Epithelial cell of esophagus (primary cell): ENCODE measurements around the gene MALRD1.

Source experiments
- DNase-seq: peaks from one replicate; pipeline ENCODE4 v3.0.0; 2010; ENCODE audit warnings: low read depth
- H3K4me3 ChIP-seq: 2 replicates; pipeline ENCODE4 v1.5.1; 2011; ENCODE audit warnings: mild to moderate bottlenecking, low read length, control low read depth
- TF ChIP-seq, protein P1 (sequence below): IDR thresholded peaks from 2 replicates; pipeline ENCODE4 v1.5.1; 2011; ENCODE audit warnings: low read depth, mild to moderate bottlenecking, low read length, control low read depth, inconsistent platforms; ENCODE audit not compliant: insufficient read depth; ENCODE audit errors: missing control alignments

MALRD1 gene

DNA sequence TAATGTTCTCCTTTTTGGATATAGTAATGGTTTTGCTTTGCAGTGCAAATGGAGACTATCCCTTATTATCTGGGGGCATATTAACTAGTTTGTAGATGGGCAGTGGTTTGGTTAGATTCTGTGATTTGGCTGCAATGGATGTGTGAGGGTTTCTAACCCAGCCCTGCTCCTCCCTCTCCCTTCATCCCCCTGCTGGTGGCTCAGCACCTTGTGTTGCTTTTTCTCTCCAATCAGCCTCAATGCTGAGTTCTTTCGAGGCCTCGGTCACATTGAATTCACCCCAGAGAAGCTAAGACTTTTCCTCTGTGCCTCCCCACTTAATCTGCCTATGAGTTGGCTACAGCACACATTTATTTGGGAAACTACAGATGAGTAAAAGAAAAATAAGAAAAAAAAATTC lies 120.0 kb downstream of the MALRD1 start:
- H3K4me3 ChIP-seq, result no peak overlapping the region
- no peak for DNase-seq
- TF ChIP-seq, protein P1, sequence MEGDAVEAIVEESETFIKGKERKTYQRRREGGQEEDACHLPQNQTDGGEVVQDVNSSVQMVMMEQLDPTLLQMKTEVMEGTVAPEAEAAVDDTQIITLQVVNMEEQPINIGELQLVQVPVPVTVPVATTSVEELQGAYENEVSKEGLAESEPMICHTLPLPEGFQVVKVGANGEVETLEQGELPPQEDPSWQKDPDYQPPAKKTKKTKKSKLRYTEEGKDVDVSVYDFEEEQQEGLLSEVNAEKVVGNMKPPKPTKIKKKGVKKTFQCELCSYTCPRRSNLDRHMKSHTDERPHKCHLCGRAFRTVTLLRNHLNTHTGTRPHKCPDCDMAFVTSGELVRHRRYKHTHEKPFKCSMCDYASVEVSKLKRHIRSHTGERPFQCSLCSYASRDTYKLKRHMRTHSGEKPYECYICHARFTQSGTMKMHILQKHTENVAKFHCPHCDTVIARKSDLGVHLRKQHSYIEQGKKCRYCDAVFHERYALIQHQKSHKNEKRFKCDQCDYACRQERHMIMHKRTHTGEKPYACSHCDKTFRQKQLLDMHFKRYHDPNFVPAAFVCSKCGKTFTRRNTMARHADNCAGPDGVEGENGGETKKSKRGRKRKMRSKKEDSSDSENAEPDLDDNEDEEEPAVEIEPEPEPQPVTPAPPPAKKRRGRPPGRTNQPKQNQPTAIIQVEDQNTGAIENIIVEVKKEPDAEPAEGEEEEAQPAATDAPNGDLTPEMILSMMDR, result peak; percentile 5

GRCh38 chr10:19169041-19169440 lies 120.4 kb downstream of the MALRD1 start:
- DNase-seq, result no peak
- TF ChIP-seq, protein P1, result peak; percentile 1
- H3K4me3 ChIP-seq, result no peak overlapping the region

DNA sequence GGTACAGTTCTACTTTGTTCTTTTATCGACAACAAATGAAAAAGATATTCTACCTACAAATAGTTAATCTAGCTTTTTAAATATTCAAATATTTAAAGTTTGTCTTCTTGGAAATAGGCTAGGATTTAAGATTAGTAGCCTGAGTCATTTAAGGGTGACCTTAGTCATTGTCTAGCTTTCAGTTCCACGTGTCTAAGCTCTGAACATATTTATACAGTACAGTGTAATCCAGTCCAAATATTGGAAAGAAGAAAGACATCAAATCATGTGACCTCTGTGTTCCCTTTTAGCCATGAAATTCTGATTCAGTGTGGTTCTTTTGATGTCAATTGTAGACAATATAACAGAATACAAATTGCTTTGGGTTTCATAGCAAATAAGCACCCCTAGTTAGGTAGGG lies 121.1 kb downstream of the MALRD1 start:
- H3K4me3 ChIP-seq, result no peak overlapping the region
- DNase-seq, result peak; percentile 16
- TF ChIP-seq, protein P1, result no peak

- no peak overlapping the region for H3K4me3 ChIP-seq
- no peak for DNase-seq
- TF ChIP-seq, protein P1, result no peak
Measured at GRCh38 chr10:19178675-19179074, 130.1 kb downstream of the MALRD1 start.

GRCh38 chr10:19184891-19185290 lies 136.3 kb downstream of the MALRD1 start:
- DNase-seq, result no peak
- no peak overlapping the region for H3K4me3 ChIP-seq
- TF ChIP-seq, protein P1, result no peak

GRCh38 chr10:19194866-19195265 lies 146.3 kb downstream of the MALRD1 start:
- no peak overlapping the region for H3K4me3 ChIP-seq
- no peak for DNase-seq
- TF ChIP-seq, protein P1, result no peak

GRCh38 chr10:19195698-19196097 lies 147.1 kb downstream of the MALRD1 start:
- TF ChIP-seq, protein P1, result no peak
- no peak for DNase-seq
- no peak overlapping the region for H3K4me3 ChIP-seq
